Hepatocyte (in vitro differentiated cells): ENCODE data around the gene ACE. TPM values are rescaled to one million over a fixed set of nuclear protein-coding genes. Genes with fewer than 3 reads are reported as not detected.

Experiments
- DNase-seq: peaks from one replicate; pipeline ENCODE4 v3.0.0-alpha.2; 2016; ENCODE audit warnings: low spot score
- H2AFZ ChIP-seq: fragments of 200-600 bp; sonication (generic); 2 replicates; pipeline ENCODE4 v1.6.0; 2016; ENCODE audit warnings: antibody characterized with exemption, mild to moderate bottlenecking
- H3K27ac ChIP-seq: fragments of 200-600 bp; sonication (generic); 2 replicates; pipeline ENCODE4 v1.5.1; 2016; ENCODE audit warnings: mild to moderate bottlenecking
- H3K27me3 ChIP-seq: fragments of 200-600 bp; sonication (generic); 2 replicates; pipeline ENCODE4 v1.6.1; 2016
- H3K36me3 ChIP-seq: fragments of 200-600 bp; sonication (generic); replicated peaks from 2 replicates; pipeline ENCODE4 v1.5.1; 2016; ENCODE audit warnings: low read depth; ENCODE audit not compliant: insufficient read depth
- H3K4me1 ChIP-seq: fragments of 200-600 bp; sonication (generic); 2 replicates; pipeline ENCODE4 v1.5.1; 2016; ENCODE audit warnings: mild to moderate bottlenecking, moderate library complexity; ENCODE audit not compliant: insufficient read depth
- H3K4me2 ChIP-seq: fragments of 200-600 bp; sonication (generic); 2 replicates; pipeline ENCODE4 v1.6.0; 2016
- H3K4me3 ChIP-seq: fragments of 200-600 bp; sonication (generic); 2 replicates; pipeline ENCODE4 v1.5.1; 2016; ENCODE audit warnings: mild to moderate bottlenecking
- H3K79me2 ChIP-seq: fragments of 200-600 bp; sonication (generic); 2 replicates; pipeline ENCODE4 v1.6.0; 2017; ENCODE audit warnings: mild to moderate bottlenecking
- H3K9me2 ChIP-seq: fragments of 200-600 bp; sonication (generic); replicated peaks from 2 replicates; pipeline ENCODE4 v1.6.0; 2017; ENCODE audit warnings: mild to moderate bottlenecking; ENCODE audit not compliant: insufficient read depth
- H3K9me3 ChIP-seq: fragments of 200-600 bp; sonication (generic); 2 replicates; pipeline ENCODE4 v1.5.1; 2016; ENCODE audit warnings: low read depth, mild to moderate bottlenecking
- H4K20me1 ChIP-seq: fragments of 200-600 bp; sonication (generic); 2 replicates; pipeline ENCODE4 v1.6.0; 2016; ENCODE audit warnings: mild to moderate bottlenecking; ENCODE audit not compliant: insufficient read depth, poor library complexity, severe bottlenecking
- CTCF ChIP-seq: fragments of 200-600 bp; sonication (generic); IDR thresholded peaks from 2 replicates; pipeline ENCODE4 v1.5.1; 2016; ENCODE audit warnings: antibody characterized with exemption, mild to moderate bottlenecking; ENCODE audit not compliant: poor library complexity
- EZH2 ChIP-seq: fragments of 200-600 bp; sonication (generic); IDR thresholded peaks from 2 replicates; pipeline ENCODE4 v1.6.1; 2016; ENCODE audit warnings: antibody characterized with exemption, mild to moderate bottlenecking, borderline replicate concordance
- EZH2phosphoT487 ChIP-seq: fragments of 200-600 bp; sonication (generic); IDR thresholded peaks from one replicate; pipeline ENCODE4 v1.6.1; 2018; ENCODE audit warnings: antibody characterized with exemption, mild to moderate bottlenecking, low read depth, moderate library complexity; ENCODE audit not compliant: unreplicated experiment, severe bottlenecking
- WGBS: methylation state at CpG from one replicate; pipeline ENCODE4 v1.1.6; 2016; ENCODE audit warnings: low lambda C conversion rate; ENCODE audit errors: missing lambda C conversion rate; 5-methylcytosine and 5-hydroxymethylcytosine counted together
- polyA plus RNA-seq: library from polyadenylated mRNA; unstranded; fragments of >200 nt; fragmentation: Nextera tagmentation; extraction: Ambion mirVana; gene quantifications from 2 replicates; pipeline ENCODE4 v1.2.1, GENCODE V29; 2016
- total RNA-seq: library from RNA; depleted of rRNA; stranded (reverse); fragments of >200 nt; gene quantifications from 2 replicates; pipeline ENCODE4 v1.2.3, GENCODE V29; 2014

The ACE gene
- total and polyA plus RNA-seq, 2 experiments from 2014 or later, result 7.2 to 8.0 TPM

GRCh38 chr17:63490858-63491400 lies 14.1 kb downstream of the ACE start:
- Histone ChIP-seq H2AFZ (no peak overlapping the region), H3K4me2 (no peak overlapping the region), H3K4me3 (no peak overlapping the region), H3K79me2 (no peaks in the 10 kb centered on the region), H3K27me3 (no peaks in the 10 kb centered on the region), H3K36me3 (no peaks in the 10 kb centered on the region), H4K20me1 (no peaks in the 10 kb centered on the region), H3K9me2 (no peaks in the 10 kb centered on the region), H3K27ac (no peak overlapping the region), H3K9me3 (no peaks in the 10 kb centered on the region), H3K4me1 (no peaks in the 10 kb centered on the region)
- WGBS, result 92% methylated on average over 22 of the region's 22 CpGs
- no peak for DNase-seq
- TF ChIP-seq EZH2 (no peak), CTCF (no peak), EZH2phosphoT487 (no peak)

GRCh38 chr17:63491413-63491812 lies 14.6 kb downstream of the ACE start:
- Histone ChIP-seq H3K27me3 (no peaks in the 10 kb centered on the region), H3K9me3 (no peaks in the 10 kb centered on the region), H3K4me3 (no peak overlapping the region), H3K9me2 (no peaks in the 10 kb centered on the region), H3K4me2 (no peak overlapping the region), H3K27ac (no peak overlapping the region), H3K36me3 (no peaks in the 10 kb centered on the region), H3K4me1 (no peaks in the 10 kb centered on the region), H2AFZ (no peak overlapping the region), H4K20me1 (no peaks in the 10 kb centered on the region), H3K79me2 (no peaks in the 10 kb centered on the region)
- no peak for DNase-seq
- no peak for TF ChIP-seq CTCF
- TF ChIP-seq EZH2phosphoT487, result no peak
- no peak for TF ChIP-seq EZH2
- WGBS, result 93% methylated on average over 8 of the region's 8 CpGs

- no peaks in the 10 kb centered on the region for H3K4me1 ChIP-seq
- no peaks in the 10 kb centered on the region for H3K9me3 ChIP-seq
- H3K27me3 ChIP-seq, result no peaks in the 10 kb centered on the region
- H3K4me2 ChIP-seq, result no peak overlapping the region
- H3K36me3 ChIP-seq, result no peaks in the 10 kb centered on the region
- no peak for TF ChIP-seq EZH2
- no peak for TF ChIP-seq CTCF
- TF ChIP-seq EZH2phosphoT487, result no peak
- no peak for DNase-seq
- H2AFZ ChIP-seq, result no peak overlapping the region
- WGBS, result 88% methylated on average over 10 of the region's 10 CpGs
- H4K20me1 ChIP-seq, result no peaks in the 10 kb centered on the region
- no peak overlapping the region for H3K4me3 ChIP-seq
- H3K9me2 ChIP-seq, result no peaks in the 10 kb centered on the region
- H3K79me2 ChIP-seq, result no peaks in the 10 kb centered on the region
- H3K27ac ChIP-seq, result no peak overlapping the region
Measured at GRCh38 chr17:63491977-63492618, 15.2 kb downstream of the ACE start.
